Activated naive CD8-positive, alpha-beta T cell treated with anti-CD3 and anti-CD28 coated beads, Interleukin-2, amount 50 U/mL, for 24 hours (primary cell): Measurements from ENCODE around the gene PA2G4.
A peak's percentile ranks its signal among the peaks of the same experiment; 100 is the strongest.

ENCODE experiments used
- ATAC-seq: fragments of 150-1000 bp; cut with Tn5 transposase; one replicate; pipeline ENCODE4 v1.10.0; 2021
- DNase-seq: peaks from one replicate; pipeline ENCODE4 v3.0.0; 2021
- H3K27ac Mint-ChIP-seq: one replicate; pipeline ENCODE4 v1.8.0; 2021; ENCODE audit warnings: mild to moderate bottlenecking, mixed read lengths
- H3K27me3 Mint-ChIP-seq: one replicate; pipeline ENCODE4 v1.8.0; 2021; ENCODE audit warnings: mixed read lengths
- H3K36me3 Mint-ChIP-seq: one replicate; pipeline ENCODE4 v1.8.0; 2021; ENCODE audit warnings: low read depth, mixed read lengths
- H3K4me1 Mint-ChIP-seq: one replicate; pipeline ENCODE4 v1.8.0; 2021; ENCODE audit warnings: mixed read lengths
- H3K4me3 Mint-ChIP-seq: one replicate; pipeline ENCODE4 v1.8.0; 2021; ENCODE audit warnings: mild to moderate bottlenecking, moderate library complexity, mixed read lengths
- H3K9me3 Mint-ChIP-seq: one replicate; pipeline ENCODE4 v1.8.0; 2021; ENCODE audit warnings: mixed read lengths

Gene PA2G4

DNA sequence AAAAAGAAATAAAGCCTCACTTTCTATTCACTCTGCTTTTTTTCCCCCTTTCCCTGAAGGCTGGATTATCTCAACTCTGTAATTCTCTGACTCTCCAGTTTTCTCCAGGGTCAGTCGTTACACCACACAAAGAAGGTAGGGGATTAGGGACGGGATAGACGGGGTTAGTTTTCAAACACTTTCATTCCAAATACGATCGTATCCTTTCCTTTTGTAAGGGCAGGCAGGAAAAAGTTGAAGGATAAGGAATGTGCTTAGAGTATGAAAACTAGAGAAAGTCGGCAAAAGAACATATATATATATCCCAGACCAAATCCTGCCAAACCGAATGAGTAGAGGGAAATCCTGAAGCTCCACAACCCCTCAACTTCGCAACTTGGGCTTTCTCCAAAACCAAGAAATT is 23.1 kb downstream of the PA2G4 start:
- ATAC-seq, result no peak
- H3K4me1 Mint-ChIP-seq, result peaks cover 61% of the 10 kb centered on the region

GRCh38 chr12:56127888-56128669 is 23.7 kb downstream of the PA2G4 start, which contains the start of gene ESYT1:
TSS of gene ESYT1 (plus strand) at chr12:56128267. CDS start at chr12:56128320, 53 bp downstream.
- no peaks in the 10 kb centered on the region for H3K9me3 Mint-ChIP-seq
- DNase-seq (peak; percentile 95), ATAC-seq (peak; percentile 94)
- H3K36me3 Mint-ChIP-seq, result peaks cover 38% of the 10 kb centered on the region
- peak within 1 kb of the TSS; percentile 90 for H3K27ac Mint-ChIP-seq
- peaks cover 62% of the 10 kb centered on the region for H3K4me1 Mint-ChIP-seq
- peak within 1 kb of the TSS; percentile 93 for H3K4me3 Mint-ChIP-seq
- no peaks in the 10 kb centered on the region for H3K27me3 Mint-ChIP-seq

More for the DNA sequence above, 23.1 kb downstream of the PA2G4 start:
- H3K27ac Mint-ChIP-seq, result peak overlapping the region; percentile 90
- no peak for DNase-seq
- peaks cover 34% of the 10 kb centered on the region for H3K36me3 Mint-ChIP-seq
- H3K27me3 Mint-ChIP-seq, result no peaks in the 10 kb centered on the region
- peak overlapping the region; percentile 93 for H3K4me3 Mint-ChIP-seq
- no peaks in the 10 kb centered on the region for H3K9me3 Mint-ChIP-seq

DNA sequence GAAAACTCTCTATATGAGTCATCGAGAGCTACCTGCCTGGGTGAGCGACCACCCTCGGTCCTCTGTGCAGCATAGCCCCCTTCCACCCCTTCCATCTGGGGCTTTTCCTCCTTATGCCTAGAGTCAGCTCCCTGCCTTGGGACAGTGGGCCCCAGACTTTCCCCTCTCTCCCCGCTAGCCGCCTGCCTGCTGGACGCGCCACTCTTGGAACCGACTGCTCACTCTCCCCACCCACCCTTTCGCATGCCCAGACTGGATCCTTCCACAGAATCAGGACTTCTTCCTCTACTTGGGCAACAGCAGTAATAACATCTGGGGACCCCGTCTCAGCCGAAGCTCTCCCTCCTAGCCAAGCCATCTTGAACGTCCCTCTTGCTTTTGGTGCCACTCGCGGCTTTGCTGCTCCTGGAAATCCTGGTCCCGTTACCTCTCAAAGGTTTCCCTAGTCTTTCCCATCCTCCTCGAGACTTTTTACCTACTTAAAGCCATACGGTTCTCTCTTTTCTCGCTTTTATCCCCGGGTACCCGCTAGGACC is 24.4 kb downstream of the PA2G4 start:
- Mint-ChIP-seq H3K4me1 (peaks cover 65% of the 10 kb centered on the region), H3K27me3 (no peaks in the 10 kb centered on the region), H3K4me3 (peak overlapping the region; percentile 93), H3K9me3 (no peaks in the 10 kb centered on the region), H3K27ac (peak overlapping the region; percentile 90), H3K36me3 (peaks cover 44% of the 10 kb centered on the region)
- no peak for ATAC-seq
- DNase-seq, result peak; percentile 53

GRCh38 chr12:56129206-56129941 is 25.0 kb downstream of the PA2G4 start:
- DNase-seq, result peak; percentile 81
- peaks cover 50% of the 10 kb centered on the region for H3K36me3 Mint-ChIP-seq
- H3K9me3 Mint-ChIP-seq, result no peaks in the 10 kb centered on the region
- peak; percentile 34 for ATAC-seq
- H3K27ac Mint-ChIP-seq, result peak overlapping the region; percentile 90
- H3K27me3 Mint-ChIP-seq, result no peaks in the 10 kb centered on the region
- peak overlapping the region; percentile 93 for H3K4me3 Mint-ChIP-seq
- H3K4me1 Mint-ChIP-seq, result peaks cover 66% of the 10 kb centered on the region

DNA sequence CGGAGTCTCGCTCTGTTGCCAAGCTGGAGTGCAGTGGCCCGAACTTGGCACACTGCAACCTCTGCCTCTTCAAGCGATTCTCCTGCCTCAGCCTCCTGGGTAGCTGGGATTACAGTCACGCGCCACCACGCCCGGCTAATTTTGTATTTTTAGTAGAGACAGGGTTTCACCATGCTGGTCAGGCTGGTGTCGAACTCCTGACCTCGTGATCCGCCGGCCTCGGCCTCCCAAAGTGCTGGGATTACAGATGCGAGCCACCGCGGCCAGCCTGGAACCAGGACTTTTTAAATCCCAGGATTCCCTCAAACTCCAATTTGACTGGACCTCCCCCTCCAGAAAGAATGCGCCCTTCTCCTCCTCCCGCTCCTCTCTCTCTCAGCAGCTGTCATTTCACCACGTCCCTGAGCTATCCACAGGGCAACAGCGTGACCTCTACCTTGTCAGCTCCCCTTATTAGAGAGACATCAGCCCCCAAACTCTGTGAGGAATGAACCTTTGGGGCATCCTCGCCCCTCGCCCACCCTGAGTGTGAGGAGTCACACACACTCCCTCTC is 25.7 kb downstream of the PA2G4 start:
- no peak for DNase-seq
- Mint-ChIP-seq H3K4me3 (peak overlapping the region; percentile 93), H3K27ac (peak overlapping the region; percentile 90), H3K36me3 (peaks cover 52% of the 10 kb centered on the region), H3K27me3 (no peaks in the 10 kb centered on the region), H3K4me1 (peaks cover 65% of the 10 kb centered on the region), H3K9me3 (no peaks in the 10 kb centered on the region)
- no peak for ATAC-seq

- Mint-ChIP-seq H3K4me3 (peak overlapping the region; percentile 93), H3K4me1 (peaks cover 65% of the 10 kb centered on the region), H3K27me3 (no peaks in the 10 kb centered on the region), H3K36me3 (peaks cover 55% of the 10 kb centered on the region), H3K27ac (peak overlapping the region; percentile 90), H3K9me3 (no peaks in the 10 kb centered on the region)
- DNase-seq (no peak), ATAC-seq (no peak)
Observed at GRCh38 chr12:56130876-56131275, 26.5 kb downstream of the PA2G4 start.

GRCh38 chr12:56134897-56135296 is 30.5 kb downstream of the PA2G4 start:
- Mint-ChIP-seq H3K27ac (no peak overlapping the region), H3K27me3 (no peaks in the 10 kb centered on the region), H3K9me3 (no peaks in the 10 kb centered on the region), H3K36me3 (peaks cover 85% of the 10 kb centered on the region), H3K4me1 (peaks cover 65% of the 10 kb centered on the region), H3K4me3 (no peak overlapping the region)
- no peak for ATAC-seq
- no peak for DNase-seq

DNA sequence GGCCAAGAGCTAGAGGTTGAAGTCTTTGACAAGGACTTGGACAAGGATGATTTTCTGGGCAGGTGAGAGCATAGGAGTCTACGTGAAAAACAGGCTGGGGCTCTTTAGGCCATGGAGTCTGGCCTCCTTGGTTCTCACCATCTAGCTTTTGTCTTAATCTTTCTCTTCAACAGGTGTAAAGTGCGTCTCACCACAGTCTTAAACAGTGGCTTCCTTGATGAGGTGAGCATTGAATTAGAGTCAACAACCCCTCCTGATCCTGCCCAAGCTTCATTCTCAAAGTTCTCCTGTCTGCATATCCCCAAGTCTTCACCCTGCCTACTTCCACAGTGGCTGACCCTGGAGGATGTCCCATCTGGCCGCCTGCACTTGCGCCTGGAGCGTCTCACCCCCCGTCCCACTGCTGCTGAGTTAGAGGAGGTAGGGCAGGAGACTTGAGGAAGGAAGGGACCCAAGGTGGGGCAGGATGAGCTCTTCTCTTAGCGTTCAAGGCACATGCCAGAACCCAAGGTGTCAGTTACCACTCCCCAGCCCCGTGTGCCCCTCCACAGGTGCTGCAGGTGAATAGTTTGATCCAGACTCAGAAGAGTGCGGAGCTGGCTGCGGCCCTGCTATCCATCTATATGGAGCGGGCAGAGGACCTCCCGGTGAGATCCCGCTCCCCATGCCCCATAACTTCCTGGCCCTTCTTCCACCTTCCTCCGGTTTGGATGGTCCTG is 33.7 kb downstream of the PA2G4 start:
- H3K36me3 Mint-ChIP-seq, result peaks cover 77% of the 10 kb centered on the region
- H3K27me3 Mint-ChIP-seq, result no peaks in the 10 kb centered on the region
- H3K4me3 Mint-ChIP-seq, result no peak overlapping the region
- peak overlapping the region; percentile 7 for H3K27ac Mint-ChIP-seq
- no peak for DNase-seq
- no peak for ATAC-seq
- H3K4me1 Mint-ChIP-seq, result peaks cover 50% of the 10 kb centered on the region
- H3K9me3 Mint-ChIP-seq, result no peaks in the 10 kb centered on the region

DNA sequence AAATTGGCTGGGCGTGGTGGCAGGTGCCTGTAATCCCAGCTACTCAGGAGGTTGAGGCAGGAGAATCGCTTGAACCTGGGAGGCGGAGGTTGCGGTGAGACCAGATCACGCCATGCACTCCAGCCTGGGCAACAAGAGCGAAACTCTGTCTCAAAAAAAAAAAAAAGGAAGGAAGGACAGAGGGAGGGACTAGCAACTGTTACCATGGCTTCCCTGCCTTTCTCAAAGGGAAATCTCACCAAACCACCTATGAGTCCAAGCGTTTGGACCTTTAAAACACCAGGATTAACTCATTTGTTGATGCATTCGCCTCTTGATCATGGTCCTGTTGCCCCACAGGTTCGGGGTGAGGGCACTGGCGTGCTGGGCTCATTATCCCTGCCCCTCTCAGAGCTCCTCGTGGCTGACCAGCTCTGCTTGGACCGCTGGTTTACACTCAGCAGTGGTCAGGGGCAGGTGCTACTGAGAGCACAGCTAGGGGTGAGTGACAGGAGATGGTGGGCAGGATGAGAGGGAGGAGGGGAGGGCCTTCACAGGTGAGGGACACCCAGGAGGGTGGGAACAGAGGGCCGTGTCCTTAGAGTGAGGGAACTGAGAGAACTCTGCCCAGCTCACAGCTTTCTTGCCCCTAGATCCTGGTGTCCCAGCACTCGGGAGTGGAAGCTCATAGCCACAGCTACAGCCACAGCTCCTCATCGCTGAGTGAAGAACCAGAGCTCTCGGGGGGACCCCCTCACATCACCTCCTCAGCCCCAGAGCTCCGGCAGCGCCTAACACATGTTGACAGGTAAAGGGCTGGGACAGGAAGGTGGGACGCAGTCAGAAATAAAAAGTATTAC is 37.8 kb downstream of the PA2G4 start:
- H3K36me3 Mint-ChIP-seq, result peaks cover 69% of the 10 kb centered on the region

GRCh38 chr12:56143217-56143616 is 38.9 kb downstream of the PA2G4 start:
- Mint-ChIP-seq H3K9me3 (no peaks in the 10 kb centered on the region), H3K27ac (peak overlapping the region; percentile 68), H3K4me3 (no peak overlapping the region), H3K4me1 (peaks cover 22% of the 10 kb centered on the region), H3K36me3 (peaks cover 59% of the 10 kb centered on the region), H3K27me3 (no peaks in the 10 kb centered on the region)
- DNase-seq (no peak), ATAC-seq (peak; percentile 53)

More for the DNA sequence above, 37.8 kb downstream of the PA2G4 start:
- Mint-ChIP-seq H3K27me3 (no peaks in the 10 kb centered on the region), H3K9me3 (no peaks in the 10 kb centered on the region), H3K4me3 (no peak overlapping the region), H3K27ac (no peak overlapping the region), H3K4me1 (peaks cover 30% of the 10 kb centered on the region)
- no peak for ATAC-seq
- no peak for DNase-seq

- H3K27ac Mint-ChIP-seq, result peak overlapping the region; percentile 68
- H3K4me3 Mint-ChIP-seq, result no peak overlapping the region
- DNase-seq (no peak), ATAC-seq (no peak)
- H3K27me3 Mint-ChIP-seq, result no peaks in the 10 kb centered on the region
- no peaks in the 10 kb centered on the region for H3K9me3 Mint-ChIP-seq
- peaks cover 16% of the 10 kb centered on the region for H3K4me1 Mint-ChIP-seq
- peaks cover 52% of the 10 kb centered on the region for H3K36me3 Mint-ChIP-seq
Observed at GRCh38 chr12:56143870-56144269, 39.5 kb downstream of the PA2G4 start.

- Mint-ChIP-seq H3K4me3 (no peak overlapping the region), H3K27me3 (no peaks in the 10 kb centered on the region), H3K9me3 (no peaks in the 10 kb centered on the region), H3K27ac (no peak overlapping the region), H3K36me3 (peaks cover 43% of the 10 kb centered on the region), H3K4me1 (peaks cover 17% of the 10 kb centered on the region)
- ATAC-seq (no peak), DNase-seq (no peak)
Observed at GRCh38 chr12:56145217-56145616, 40.9 kb downstream of the PA2G4 start.
